WTC11 (cell line): ENCODE data around the gene CCDC50. TPM values are rescaled to one million over a fixed set of nuclear protein-coding genes. Genes with fewer than 3 reads are reported as not detected.

Source experiments
- ATAC-seq: fragments of 200-7000 bp; cut with Tn5 transposase; 2 replicates; pipeline ENCODE4 v1.10.0; 2021; ENCODE audit warnings: mild to moderate bottlenecking, moderate library complexity
- CTCF ChIA-PET: fragments of 300-600 bp; sonication (Branson Sonifier 250); formaldehyde crosslinking; loops from one replicate; lab custom pipeline; 2021; ENCODE audit warnings: antibody characterized with exemption; lab: Charles Lee
- POLR2A ChIA-PET: fragments of 350-600 bp; sonication (Branson Sonifier 250); formaldehyde crosslinking; loops from one replicate; lab custom pipeline; 2021; ENCODE audit warnings: antibody characterized with exemption; lab: Charles Lee
- DNase-seq: peaks from one replicate; pipeline ENCODE4 v3.0.0; 2021; ENCODE audit warnings: low spot score
- H3K27ac Mint-ChIP-seq: 2 replicates; pipeline ENCODE4 v1.8.0; 2021; ENCODE audit warnings: mixed read lengths
- H3K27me3 Mint-ChIP-seq: 2 replicates; pipeline ENCODE4 v1.8.0; 2021; ENCODE audit warnings: low read depth, mild to moderate bottlenecking, moderate library complexity, mixed read lengths
- H3K36me3 Mint-ChIP-seq: 2 replicates; pipeline ENCODE4 v1.8.0; 2021; ENCODE audit warnings: mixed read lengths
- H3K4me1 Mint-ChIP-seq: 2 replicates; pipeline ENCODE4 v1.8.0; 2022; ENCODE audit warnings: mixed read lengths
- H3K4me3 Mint-ChIP-seq: 2 replicates; pipeline ENCODE4 v1.8.0; 2021; ENCODE audit warnings: mild to moderate bottlenecking, moderate library complexity, mixed read lengths
- H3K9me3 Mint-ChIP-seq: 2 replicates; pipeline ENCODE4 v1.8.0; 2021; ENCODE audit warnings: mixed read lengths
- ARID4B ChIP-seq: sonication (generic); formaldehyde crosslinking; IDR thresholded peaks from 2 replicates; pipeline ENCODE4 v1.8.0; 2023; ENCODE audit warnings: missing genetic modification reagents, mild to moderate bottlenecking, borderline replicate concordance
- FOXP4 ChIP-seq: sonication (generic); formaldehyde crosslinking; IDR thresholded peaks from 2 replicates; pipeline ENCODE4 v1.8.0; 2022; ENCODE audit warnings: mild to moderate bottlenecking, missing genetic modification reagents
- IRF2 ChIP-seq: sonication (generic); formaldehyde crosslinking; IDR thresholded peaks from 2 replicates; pipeline ENCODE4 v1.8.0; 2022; ENCODE audit warnings: low read depth, missing genetic modification reagents, borderline replicate concordance
- KAT7 ChIP-seq: sonication (generic); formaldehyde crosslinking; IDR thresholded peaks from 2 replicates; pipeline ENCODE4 v1.8.1; 2023; ENCODE audit warnings: missing genetic modification reagents, mild to moderate bottlenecking, borderline replicate concordance
- MYBL2 ChIP-seq: sonication (generic); formaldehyde crosslinking; IDR thresholded peaks from 2 replicates; pipeline ENCODE4 v1.8.1; 2023; ENCODE audit warnings: mild to moderate bottlenecking, moderate library complexity, missing genetic modification reagents
- PRRX2 ChIP-seq: fragments of 250-450 bp; sonication (Bioruptor Pico); IDR thresholded peaks from 2 replicates; pipeline ENCODE4 v1.8.0; 2021; ENCODE audit warnings: mild to moderate bottlenecking
- TCF7 ChIP-seq: sonication (generic); formaldehyde crosslinking; IDR thresholded peaks from 2 replicates; pipeline ENCODE4 v1.8.0; 2022; ENCODE audit warnings: mild to moderate bottlenecking, low read depth, missing genetic modification reagents, moderate library complexity
- TP53 ChIP-seq: sonication (generic); formaldehyde crosslinking; IDR thresholded peaks from 2 replicates; pipeline ENCODE4 v1.8.1; 2023; ENCODE audit warnings: mild to moderate bottlenecking, missing genetic modification reagents
- total RNA-seq: library from RNA; stranded (reverse); gene quantifications from 3 replicates; pipeline ENCODE4 v1.2.3, GENCODE V29; 2021
- TF ChIP-seq, protein P1 (sequence below): sonication (generic); formaldehyde crosslinking; IDR thresholded peaks from 2 replicates; pipeline ENCODE4 v1.8.1; 2022; ENCODE audit warnings: missing genetic modification reagents, borderline replicate concordance

CCDC50 gene
- total RNA-seq, 1 experiment from 2014 or later: 33.1 TPM

- no peak overlapping the region for H3K27ac Mint-ChIP-seq
- ATAC-seq: no peak
- POLR2A ChIA-PET: no interaction called here
- no peak overlapping the region for H3K4me3 Mint-ChIP-seq
- H3K27me3 Mint-ChIP-seq: no peaks in the 10 kb centered on the region
- TF ChIP-seq IRF2 (no peak), PRRX2 (CRISPR knock-in tag) (no peak), TP53 (CRISPR knock-in tag) (no peak), ARID4B (no peak), KAT7 (CRISPR knock-in tag) (no peak), FOXP4 (CRISPR knock-in tag) (no peak), TCF7 (CRISPR knock-in tag) (no peak), MYBL2 (CRISPR knock-in tag) (no peak)
- TF ChIP-seq, protein P1, sequence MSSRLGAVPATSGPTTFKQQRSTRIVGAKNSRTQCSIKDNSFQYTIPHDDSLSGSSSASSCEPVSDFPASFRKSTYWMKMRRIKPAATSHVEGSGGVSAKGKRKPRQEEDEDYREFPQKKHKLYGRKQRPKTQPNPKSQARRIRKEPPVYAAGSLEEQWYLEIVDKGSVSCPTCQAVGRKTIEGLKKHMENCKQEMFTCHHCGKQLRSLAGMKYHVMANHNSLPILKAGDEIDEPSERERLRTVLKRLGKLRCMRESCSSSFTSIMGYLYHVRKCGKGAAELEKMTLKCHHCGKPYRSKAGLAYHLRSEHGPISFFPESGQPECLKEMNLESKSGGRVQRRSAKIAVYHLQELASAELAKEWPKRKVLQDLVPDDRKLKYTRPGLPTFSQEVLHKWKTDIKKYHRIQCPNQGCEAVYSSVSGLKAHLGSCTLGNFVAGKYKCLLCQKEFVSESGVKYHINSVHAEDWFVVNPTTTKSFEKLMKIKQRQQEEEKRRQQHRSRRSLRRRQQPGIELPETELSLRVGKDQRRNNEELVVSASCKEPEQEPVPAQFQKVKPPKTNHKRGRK (CRISPR knock-in tag): no peak
- CTCF ChIA-PET: interaction anchor here (0.6 kb wide), 1 partner anchor 23 kb away, joined by 4 read pairs; no protein-coding TSS in a partner anchor
- peaks cover 10% of the 10 kb centered on the region for H3K9me3 Mint-ChIP-seq
- H3K36me3 Mint-ChIP-seq: no peaks in the 10 kb centered on the region
- DNase-seq: no peak
- no peaks in the 10 kb centered on the region for H3K4me1 Mint-ChIP-seq
Observed at GRCh38 chr3:191444569-191444968, 115.4 kb downstream of the CCDC50 start.

Other genes starting within 250 kb of the CCDC50 start
- not detected in 3 replicates for gene OSTN, start 130.2 kb upstream of the CCDC50 start, total RNA-seq
- gene UTS2B, start 1.1 kb downstream of the CCDC50 start, total RNA-seq: 0.55 to 0.57 TPM in 2 of 3 replicates, not detected in the other
- not detected in 3 replicates for gene PYDC2, start 131.8 kb downstream of the CCDC50 start, total RNA-seq